Measurements from ENCODE around the gene TPCN1.

TPCN1 gene

DNA sequence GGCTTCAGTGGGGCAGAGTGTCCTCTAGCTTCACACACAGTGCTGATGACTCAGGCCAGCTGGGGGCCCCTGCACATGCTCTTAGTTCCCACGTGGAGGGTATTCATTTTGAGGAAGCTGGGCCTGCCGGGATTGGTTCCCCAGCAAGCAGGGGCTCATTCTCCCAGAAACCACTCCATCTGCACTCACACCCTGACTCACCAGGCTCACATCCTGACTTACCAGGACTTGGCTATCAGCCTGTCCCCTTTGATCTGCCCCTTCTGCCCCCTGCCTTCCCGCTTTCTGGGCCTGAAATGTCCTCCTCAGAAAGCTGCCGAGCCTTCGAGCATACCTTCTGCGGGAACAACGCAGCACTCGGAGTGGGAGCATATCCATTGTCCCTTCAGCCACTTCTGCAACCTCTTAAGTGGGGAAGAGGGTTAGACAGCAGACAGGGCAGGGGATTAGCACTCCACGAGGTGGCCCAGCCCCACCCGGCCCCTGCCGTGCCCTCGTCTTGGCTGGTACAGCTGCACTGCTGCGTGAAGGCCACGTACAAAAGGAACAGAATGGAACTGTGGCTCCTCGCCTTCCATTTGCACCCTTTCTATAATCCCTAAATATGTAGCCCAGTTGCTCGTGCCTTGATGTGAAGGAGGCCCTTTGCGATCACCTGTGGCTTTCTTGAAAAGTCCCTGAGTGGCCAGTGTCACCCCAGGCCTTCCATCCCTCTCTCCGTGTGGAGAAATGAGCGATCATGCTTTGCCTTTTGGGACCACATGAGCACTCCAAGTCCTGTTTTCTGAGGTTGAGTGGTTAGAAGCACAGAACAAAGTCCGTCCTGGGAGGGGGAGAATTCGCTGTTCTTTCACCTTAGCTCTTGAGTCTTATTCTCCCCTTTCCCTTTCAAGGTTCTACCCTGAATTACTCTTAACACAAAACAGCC, 26.1 kb downstream of the TPCN1 start:
- TF ChIP-seq, protein P1, sequence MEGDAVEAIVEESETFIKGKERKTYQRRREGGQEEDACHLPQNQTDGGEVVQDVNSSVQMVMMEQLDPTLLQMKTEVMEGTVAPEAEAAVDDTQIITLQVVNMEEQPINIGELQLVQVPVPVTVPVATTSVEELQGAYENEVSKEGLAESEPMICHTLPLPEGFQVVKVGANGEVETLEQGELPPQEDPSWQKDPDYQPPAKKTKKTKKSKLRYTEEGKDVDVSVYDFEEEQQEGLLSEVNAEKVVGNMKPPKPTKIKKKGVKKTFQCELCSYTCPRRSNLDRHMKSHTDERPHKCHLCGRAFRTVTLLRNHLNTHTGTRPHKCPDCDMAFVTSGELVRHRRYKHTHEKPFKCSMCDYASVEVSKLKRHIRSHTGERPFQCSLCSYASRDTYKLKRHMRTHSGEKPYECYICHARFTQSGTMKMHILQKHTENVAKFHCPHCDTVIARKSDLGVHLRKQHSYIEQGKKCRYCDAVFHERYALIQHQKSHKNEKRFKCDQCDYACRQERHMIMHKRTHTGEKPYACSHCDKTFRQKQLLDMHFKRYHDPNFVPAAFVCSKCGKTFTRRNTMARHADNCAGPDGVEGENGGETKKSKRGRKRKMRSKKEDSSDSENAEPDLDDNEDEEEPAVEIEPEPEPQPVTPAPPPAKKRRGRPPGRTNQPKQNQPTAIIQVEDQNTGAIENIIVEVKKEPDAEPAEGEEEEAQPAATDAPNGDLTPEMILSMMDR (conservative IDR thresholded peaks at IDR 0.05; ENCODE audit: low read depth, low read length), result no peak
- H3K27ac ChIP-seq, result no peak overlapping the region
- H3K36me3 ChIP-seq (ENCODE audit: insufficient read depth), result no peaks in the 10 kb centered on the region
- no peaks in the 10 kb centered on the region for H3K79me2 ChIP-seq (ENCODE audit: insufficient read depth, low read depth)
- H4K20me1 ChIP-seq (ENCODE audit: insufficient read depth), result no peaks in the 10 kb centered on the region
- H3K4me2 ChIP-seq, result no peak overlapping the region
- H3K9ac ChIP-seq, result no peak overlapping the region
- H3K4me3 ChIP-seq (IDR thresholded peaks at IDR 0.05; ENCODE audit: insufficient read depth, low read depth, low read length), result no peak overlapping the region
- no peaks in the 10 kb centered on the region for H3K4me1 ChIP-seq (ENCODE audit: low read depth, poor library complexity, severe bottlenecking)
- no peaks in the 10 kb centered on the region for H3K27me3 ChIP-seq (ENCODE audit: insufficient read depth, low read depth)
- H2AFZ ChIP-seq (ENCODE audit: low read depth), result no peak overlapping the region

- no peak overlapping the region for H3K9ac ChIP-seq
- no peaks in the 10 kb centered on the region for H4K20me1 ChIP-seq (ENCODE audit: insufficient read depth)
- no peak overlapping the region for H3K27ac ChIP-seq
- no peaks in the 10 kb centered on the region for H3K27me3 ChIP-seq (ENCODE audit: insufficient read depth, low read depth)
- H3K4me1 ChIP-seq (ENCODE audit: low read depth, poor library complexity, severe bottlenecking), result no peaks in the 10 kb centered on the region
- TF ChIP-seq, protein P1 (conservative IDR thresholded peaks at IDR 0.05; ENCODE audit: low read depth, low read length), result no peak
- H3K36me3 ChIP-seq (ENCODE audit: insufficient read depth), result no peaks in the 10 kb centered on the region
- H3K79me2 ChIP-seq (ENCODE audit: insufficient read depth, low read depth), result no peaks in the 10 kb centered on the region
- H3K4me3 ChIP-seq (IDR thresholded peaks at IDR 0.05; ENCODE audit: insufficient read depth, low read depth, low read length), result no peak overlapping the region
- no peak overlapping the region for H3K4me2 ChIP-seq
- no peak overlapping the region for H2AFZ ChIP-seq (ENCODE audit: low read depth)
These were observed 27.0 kb downstream of the TPCN1 start for GRCh38 chr12:113248051-113248825.

DNA sequence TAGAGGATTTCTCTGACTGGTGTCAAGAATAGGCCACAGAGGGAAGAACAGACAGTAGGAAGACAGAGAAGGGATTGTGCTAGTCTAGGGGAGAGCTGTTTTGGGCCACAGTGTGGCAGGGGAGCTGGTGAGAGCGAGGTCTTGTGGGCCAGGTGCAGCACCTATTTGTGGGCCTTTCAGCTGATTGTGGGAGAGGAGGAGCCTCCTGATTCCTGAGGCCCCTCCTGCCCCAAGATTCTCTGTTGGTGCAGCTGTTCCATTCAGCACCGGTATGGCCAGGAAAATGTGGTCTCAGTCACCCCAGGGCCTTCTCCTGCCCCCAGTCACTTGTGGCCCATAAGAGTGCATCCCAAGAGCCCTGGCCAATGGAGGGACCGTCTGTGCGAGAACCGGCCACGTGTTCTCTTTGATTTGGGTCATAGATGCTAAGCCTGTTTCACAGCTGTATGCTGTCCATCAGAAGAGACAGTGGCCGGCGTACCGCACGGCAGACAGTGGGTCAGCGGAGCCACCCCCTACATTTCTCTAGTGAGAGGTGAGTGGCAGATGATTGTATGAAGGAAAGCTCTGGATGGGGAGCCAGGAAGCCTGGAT, 27.7 kb downstream of the TPCN1 start:
- no peaks in the 10 kb centered on the region for H3K27me3 ChIP-seq (ENCODE audit: insufficient read depth, low read depth)
- H3K4me1 ChIP-seq (ENCODE audit: low read depth, poor library complexity, severe bottlenecking), result no peaks in the 10 kb centered on the region
- H3K4me2 ChIP-seq, result no peak overlapping the region
- TF ChIP-seq, protein P1 (conservative IDR thresholded peaks at IDR 0.05; ENCODE audit: low read depth, low read length), result no peak
- no peak overlapping the region for H2AFZ ChIP-seq (ENCODE audit: low read depth)
- H3K79me2 ChIP-seq (ENCODE audit: insufficient read depth, low read depth), result no peaks in the 10 kb centered on the region
- no peaks in the 10 kb centered on the region for H4K20me1 ChIP-seq (ENCODE audit: insufficient read depth)
- H3K27ac ChIP-seq, result no peak overlapping the region
- no peak overlapping the region for H3K9ac ChIP-seq
- no peak overlapping the region for H3K4me3 ChIP-seq (IDR thresholded peaks at IDR 0.05; ENCODE audit: insufficient read depth, low read depth, low read length)
- no peaks in the 10 kb centered on the region for H3K36me3 ChIP-seq (ENCODE audit: insufficient read depth)

GRCh38 chr12:113249546-113249945, 28.3 kb downstream of the TPCN1 start:
- no peaks in the 10 kb centered on the region for H3K4me1 ChIP-seq (ENCODE audit: low read depth, poor library complexity, severe bottlenecking)
- no peaks in the 10 kb centered on the region for H3K27me3 ChIP-seq (ENCODE audit: insufficient read depth, low read depth)
- no peak overlapping the region for H3K9ac ChIP-seq
- H3K27ac ChIP-seq, result no peak overlapping the region
- no peaks in the 10 kb centered on the region for H4K20me1 ChIP-seq (ENCODE audit: insufficient read depth)
- no peak overlapping the region for H3K4me2 ChIP-seq
- H2AFZ ChIP-seq (ENCODE audit: low read depth), result no peak overlapping the region
- no peaks in the 10 kb centered on the region for H3K36me3 ChIP-seq (ENCODE audit: insufficient read depth)
- TF ChIP-seq, protein P1 (conservative IDR thresholded peaks at IDR 0.05; ENCODE audit: low read depth, low read length), result no peak
- H3K79me2 ChIP-seq (ENCODE audit: insufficient read depth, low read depth), result no peaks in the 10 kb centered on the region
- H3K4me3 ChIP-seq (IDR thresholded peaks at IDR 0.05; ENCODE audit: insufficient read depth, low read depth, low read length), result no peak overlapping the region

Data from KMS-11 (cell line).